VCaP (cell line): ENCODE results near the gene PHACTR3.

Source experiments
- H3K27ac ChIP-seq: fragments of 450-650 bp; 2 replicates; pipeline ENCODE4 v1.5.1; 2017
- TF ChIP-seq, protein P1 (sequence below): fragments of 450-650 bp; conservative IDR thresholded peaks from 2 replicates; pipeline ENCODE4 v1.5.1; 2017; ENCODE audit warnings: mild to moderate bottlenecking, moderate library complexity

PHACTR3 gene

DNA sequence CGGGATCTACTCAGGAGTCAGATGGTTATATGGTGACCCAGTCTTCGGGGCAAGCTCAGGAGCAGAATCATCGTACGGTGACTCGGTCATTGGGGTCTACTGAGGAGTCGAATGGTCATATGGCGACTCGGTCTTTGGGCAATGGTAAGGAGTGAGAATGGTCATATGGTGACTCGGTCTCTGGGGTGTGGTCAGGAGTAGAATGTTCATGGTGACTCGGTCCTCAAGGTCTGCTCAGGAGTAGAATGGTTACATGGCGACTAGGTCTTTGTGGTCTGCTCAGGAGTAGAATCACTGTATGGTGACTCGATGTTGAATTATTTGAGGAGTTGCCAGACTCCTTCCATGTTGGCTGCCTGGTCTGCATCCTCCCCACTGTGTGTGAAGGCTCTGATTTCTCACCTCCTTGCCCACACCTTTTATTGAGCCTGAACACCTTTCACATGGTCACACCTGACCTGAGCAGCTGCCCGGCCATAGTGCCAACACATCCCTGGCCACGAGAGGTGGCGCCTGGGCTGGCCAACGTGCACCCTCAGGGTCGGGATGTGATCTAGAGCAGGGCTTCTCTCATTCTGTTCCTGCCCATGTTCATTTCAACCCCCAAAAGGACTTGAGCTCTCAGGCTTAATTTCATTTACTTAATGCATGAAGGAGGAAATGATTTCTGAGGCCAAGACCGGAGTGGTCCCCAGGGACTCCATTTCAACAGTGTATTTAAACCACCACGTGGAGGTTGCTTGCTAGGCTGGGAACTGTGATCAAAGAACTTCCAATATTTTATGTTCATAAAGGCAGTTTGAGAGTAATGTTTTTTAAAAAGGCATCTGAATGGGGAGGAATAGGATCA lies 119.5 kb downstream of the PHACTR3 start:
- H3K27ac ChIP-seq = no peak overlapping the region
- TF ChIP-seq, protein P1, sequence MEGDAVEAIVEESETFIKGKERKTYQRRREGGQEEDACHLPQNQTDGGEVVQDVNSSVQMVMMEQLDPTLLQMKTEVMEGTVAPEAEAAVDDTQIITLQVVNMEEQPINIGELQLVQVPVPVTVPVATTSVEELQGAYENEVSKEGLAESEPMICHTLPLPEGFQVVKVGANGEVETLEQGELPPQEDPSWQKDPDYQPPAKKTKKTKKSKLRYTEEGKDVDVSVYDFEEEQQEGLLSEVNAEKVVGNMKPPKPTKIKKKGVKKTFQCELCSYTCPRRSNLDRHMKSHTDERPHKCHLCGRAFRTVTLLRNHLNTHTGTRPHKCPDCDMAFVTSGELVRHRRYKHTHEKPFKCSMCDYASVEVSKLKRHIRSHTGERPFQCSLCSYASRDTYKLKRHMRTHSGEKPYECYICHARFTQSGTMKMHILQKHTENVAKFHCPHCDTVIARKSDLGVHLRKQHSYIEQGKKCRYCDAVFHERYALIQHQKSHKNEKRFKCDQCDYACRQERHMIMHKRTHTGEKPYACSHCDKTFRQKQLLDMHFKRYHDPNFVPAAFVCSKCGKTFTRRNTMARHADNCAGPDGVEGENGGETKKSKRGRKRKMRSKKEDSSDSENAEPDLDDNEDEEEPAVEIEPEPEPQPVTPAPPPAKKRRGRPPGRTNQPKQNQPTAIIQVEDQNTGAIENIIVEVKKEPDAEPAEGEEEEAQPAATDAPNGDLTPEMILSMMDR = no peak

DNA sequence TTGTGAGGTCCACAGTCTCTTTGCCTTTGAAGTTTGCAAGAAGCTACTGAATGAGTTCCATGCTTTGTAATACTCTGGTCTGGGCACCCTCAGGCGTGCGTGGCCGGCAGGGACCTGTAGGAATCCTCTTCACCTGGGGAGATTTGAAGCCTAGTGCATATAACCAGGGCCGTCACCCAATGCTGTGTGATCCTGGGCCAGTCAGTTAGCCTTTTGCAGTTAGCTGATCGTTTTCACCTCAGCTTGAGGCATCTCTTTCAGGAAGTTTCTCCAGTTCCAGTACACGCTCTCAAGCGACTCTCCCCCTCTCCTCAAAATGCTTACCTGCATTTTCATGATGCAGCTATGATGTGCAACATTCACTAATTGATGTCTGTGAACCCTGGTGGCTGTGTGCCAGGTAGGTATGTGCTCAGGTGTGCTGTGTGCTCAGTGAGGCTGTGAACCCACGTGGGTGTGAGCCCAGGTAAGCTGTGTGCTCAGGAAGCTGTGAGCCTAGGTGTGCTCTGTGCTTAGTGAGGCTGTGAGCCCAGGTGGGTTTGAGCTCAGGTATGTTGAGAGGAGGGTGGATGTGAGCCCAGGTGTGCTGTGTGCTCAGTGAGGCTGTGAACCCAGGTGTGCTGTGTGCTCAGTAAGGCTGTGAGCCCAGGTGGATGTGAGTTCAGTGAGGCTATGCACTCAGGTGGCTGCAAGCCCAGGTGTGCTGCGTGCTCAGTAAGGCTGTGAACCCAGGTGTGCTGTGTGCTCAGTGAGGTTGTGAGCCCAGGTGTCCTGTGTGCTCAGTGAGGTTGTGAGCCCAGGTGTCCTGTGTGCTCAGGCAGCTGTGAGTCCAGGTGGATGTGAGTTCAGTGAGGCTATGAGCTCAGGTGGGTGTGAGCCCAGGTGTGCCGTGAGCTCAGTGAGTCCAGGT lies 120.4 kb downstream of the PHACTR3 start:
- H3K27ac ChIP-seq = no peak overlapping the region
- TF ChIP-seq, protein P1 = no peak

DNA sequence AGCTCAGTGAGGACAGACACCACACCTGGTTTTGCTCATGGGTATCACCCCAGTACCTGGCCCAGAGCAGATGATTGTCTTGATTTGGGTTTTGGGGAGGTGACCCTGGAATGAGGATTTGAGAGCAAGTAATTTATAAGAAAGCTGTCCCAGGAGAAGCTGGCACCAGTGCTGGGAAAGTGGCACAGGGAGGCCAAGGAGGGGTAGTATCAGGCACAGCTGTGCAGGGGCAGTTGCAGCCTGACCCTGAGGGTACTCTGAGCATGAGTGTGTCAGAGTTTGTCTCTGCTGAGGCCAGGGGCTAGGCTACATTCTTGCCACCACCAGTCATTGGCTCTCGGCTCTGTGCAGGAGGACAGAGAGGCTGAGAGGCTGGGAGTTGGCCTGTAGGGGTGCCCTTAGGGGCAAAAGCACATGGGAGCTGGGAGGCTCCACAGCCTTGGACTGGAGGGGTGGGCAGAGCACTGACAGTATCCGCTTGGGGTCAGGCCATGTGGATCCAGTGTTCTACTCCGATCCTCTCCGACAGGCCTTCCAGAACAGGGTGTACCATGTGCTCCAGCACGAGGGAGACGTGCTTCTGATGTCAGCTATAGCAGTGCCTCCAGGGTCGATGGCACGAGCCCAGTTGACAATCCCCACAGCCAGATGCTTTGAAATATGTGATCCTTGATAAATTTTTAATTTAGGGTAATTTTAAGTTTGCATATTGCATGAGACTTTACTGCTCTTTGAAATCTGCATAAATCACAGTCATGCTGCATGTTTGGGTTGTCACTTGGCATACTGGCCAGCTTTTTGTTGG lies 121.3 kb downstream of the PHACTR3 start:
- TF ChIP-seq, protein P1 = no peak
- no peak overlapping the region for H3K27ac ChIP-seq

DNA sequence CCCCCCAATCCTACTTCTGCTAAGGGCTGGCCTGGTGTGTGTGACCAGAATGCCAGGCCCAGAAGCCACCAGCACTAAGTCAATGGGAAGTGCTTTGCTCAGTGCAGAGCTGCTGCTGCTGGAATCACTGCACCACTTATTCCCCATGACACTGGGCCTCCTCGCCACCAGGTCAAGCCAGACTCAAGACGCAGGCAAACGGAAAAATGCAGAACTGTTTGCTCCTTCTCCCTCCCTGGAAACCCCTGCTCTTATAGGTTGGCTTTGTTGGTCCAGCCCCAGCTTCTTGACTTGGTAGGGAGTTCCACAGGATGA lies 121.9 kb downstream of the PHACTR3 start:
- no peak overlapping the region for H3K27ac ChIP-seq
- TF ChIP-seq, protein P1 = no peak

DNA sequence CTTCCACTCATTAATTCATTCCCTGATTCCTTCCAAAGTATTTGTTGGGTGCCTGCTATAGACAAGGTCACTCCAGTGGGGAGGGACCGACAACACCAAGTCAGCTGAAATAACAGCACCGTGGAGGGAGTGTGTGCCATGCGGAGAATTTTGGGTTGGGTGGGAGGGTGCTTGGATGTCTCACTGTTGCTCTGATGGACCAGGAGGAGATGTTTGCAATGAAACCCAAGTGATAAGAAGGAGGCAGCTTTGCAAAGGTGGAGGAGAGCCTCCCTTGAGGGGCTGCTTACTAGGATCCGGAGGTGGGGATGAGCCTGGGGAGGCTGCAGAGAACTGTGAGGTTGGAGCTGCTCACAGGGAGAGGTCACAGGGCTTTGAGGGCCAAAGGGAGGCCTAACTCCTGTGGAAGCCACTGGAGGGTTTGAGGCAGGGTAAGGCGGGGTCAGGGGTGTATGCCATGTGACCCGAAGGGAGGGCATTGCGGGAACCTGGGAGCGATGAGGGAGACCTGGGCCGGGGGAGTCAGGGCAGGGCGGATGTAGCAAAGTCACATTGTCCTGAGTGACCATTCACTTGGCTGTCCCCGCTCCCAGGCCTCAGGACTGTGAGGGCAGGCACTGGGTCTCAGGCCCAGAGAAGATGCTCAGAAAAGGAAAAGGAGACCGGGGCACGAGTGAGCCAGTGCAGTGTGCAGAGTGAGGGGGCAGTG lies 124.5 kb downstream of the PHACTR3 start:
- TF ChIP-seq, protein P1 = no peak
- H3K27ac ChIP-seq = no peak overlapping the region

DNA sequence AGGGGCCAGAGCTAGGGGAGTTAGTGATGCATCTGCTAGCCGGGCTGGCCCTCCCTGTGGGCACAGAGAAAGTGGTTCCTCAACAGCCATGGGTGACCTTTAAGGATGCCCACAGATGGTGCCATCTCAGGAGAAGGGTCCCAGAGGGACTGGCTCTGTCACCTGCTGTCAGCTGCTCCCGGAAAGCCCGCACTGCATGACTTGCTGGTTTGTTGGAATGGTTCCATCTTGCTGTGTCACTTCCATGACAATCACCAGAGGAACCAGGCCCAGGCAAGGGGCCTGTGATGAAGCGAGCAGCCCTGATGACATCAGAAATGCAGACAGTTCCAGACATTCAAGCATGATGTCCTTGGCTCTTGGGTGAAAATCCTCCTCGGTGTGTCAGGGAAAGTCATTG lies 125.2 kb downstream of the PHACTR3 start:
- H3K27ac ChIP-seq = no peak overlapping the region
- TF ChIP-seq, protein P1 = no peak
